Measurements from ENCODE around the gene FKBP11.

- TF ChIP-seq CTCF (IDR thresholded peaks at IDR 0.05; ENCODE audit: low read depth, low read length) = no peak
- no peak for TF ChIP-seq EZH2phosphoT487 (IDR thresholded peaks at IDR 0.05; ENCODE audit: low read depth)
Observed at GRCh38 chr12:48881686-48882314, 43.5 kb downstream of the FKBP11 start.

Measured in OCI-LY3 (cell line).